Esophagus muscularis mucosa (tissue), 4 donors: ENCODE data around the gene CARD9. TPM values are rescaled to one million over a fixed set of nuclear protein-coding genes. Genes with fewer than 3 reads are reported as not detected.

Experiments used
- DNase-seq: peaks from one replicate; pipeline ENCODE4 v3.0.0-alpha.2; 2017; ENCODE audit errors: extremely low spot score
- H3K27ac ChIP-seq, 4 donors: fragments of 200-600 bp; sonication (generic); replicated peaks in 1 of 4; 1 replicate in 3 of 4; 2 replicates in 1 of 4; pipeline ENCODE4 v1.5.1; 2016 to 2019; ENCODE audit warnings: mild to moderate bottlenecking in 1 of 4
- H3K27me3 ChIP-seq, 4 donors: fragments of 200-600 bp; sonication (generic); one replicate each; pipeline versions ENCODE4 v1.5.1 to v1.6.0; 2016 to 2019
- H3K36me3 ChIP-seq, 4 donors: fragments of 200-600 bp; sonication (generic); one replicate each; pipeline ENCODE4 v1.5.1; 2016 to 2019
- H3K4me1 ChIP-seq, 4 donors: fragments of 200-600 bp; sonication (generic); one replicate each; pipeline ENCODE4 v1.5.1; 2016 to 2019
- H3K4me3 ChIP-seq, 4 donors: fragments of 200-600 bp; sonication (generic); 1 replicate in 2 of 4; 2 replicates in 2 of 4; pipeline ENCODE4 v1.5.1; 2016 to 2019; ENCODE audit warnings: mild to moderate bottlenecking in 4 of 4, moderate library complexity in 1 of 4
- H3K9me3 ChIP-seq, 4 donors: fragments of 200-600 bp; sonication (generic); 1 replicate in 3 of 4; 2 replicates in 1 of 4; pipeline ENCODE4 v1.5.1; 2016 to 2019
- EP300 ChIP-seq: sonication (generic); formaldehyde crosslinking; IDR thresholded peaks from one replicate; pipeline ENCODE4 v1.6.1; 2017; ENCODE audit warnings: antibody characterized with exemption
- POLR2A ChIP-seq: fragments of 450-650 bp; IDR thresholded peaks from one replicate; pipeline ENCODE4 v1.6.1; 2017; ENCODE audit warnings: antibody characterized with exemption, moderate library complexity, mild to moderate bottlenecking, low read depth
- POLR2AphosphoS5 ChIP-seq, 2 donors: sonication (generic); formaldehyde crosslinking; IDR thresholded peaks; one replicate each; pipeline ENCODE4 v1.6.1; 2017; ENCODE audit warnings: antibody characterized with exemption in 2 of 2
- WGBS: methylation state at CpG from one replicate; pipeline ENCODE4 v1.1.5; 2018; 5-methylcytosine and 5-hydroxymethylcytosine counted together
- intact Hi-C: fragments of 100-400 bp; cut with DNase I; formaldehyde crosslinking; loops from one replicate; pipeline ENCODE4 v1.15.1; 2023
- total RNA-seq, 4 donors: library from RNA; depleted of rRNA; stranded (reverse); fragments of >200 nt; gene quantifications; one replicate each; pipeline versions ENCODE4 v1.1.0 to v1.2.1, GENCODE V29; 2016
- TF ChIP-seq, protein P1 (sequence below), 3 experiments: fragments of 200-600 bp in 2 of 3; fragments of 450-650 bp in 1 of 3; sonication (generic) in 2 of 3; IDR thresholded peaks; one replicate each; pipeline ENCODE4 v1.5.1; 2017 to 2019; ENCODE audit warnings: antibody characterized with exemption in 3 of 3, mild to moderate bottlenecking in 2 of 3, moderate library complexity in 1 of 3

Gene CARD9
- total RNA-seq, 4 donors from 2014 or later = 1.2 to 4.2 (median 1.9) TPM

GRCh38 chr9:136347472-136348256, 25.8 kb downstream of the CARD9 start:
- TF ChIP-seq EP300 (no peak), POLR2A (no peak), POLR2AphosphoS5 (IDR thresholded peaks at IDR 0.05) (no peak)
- TF ChIP-seq, protein P1, sequence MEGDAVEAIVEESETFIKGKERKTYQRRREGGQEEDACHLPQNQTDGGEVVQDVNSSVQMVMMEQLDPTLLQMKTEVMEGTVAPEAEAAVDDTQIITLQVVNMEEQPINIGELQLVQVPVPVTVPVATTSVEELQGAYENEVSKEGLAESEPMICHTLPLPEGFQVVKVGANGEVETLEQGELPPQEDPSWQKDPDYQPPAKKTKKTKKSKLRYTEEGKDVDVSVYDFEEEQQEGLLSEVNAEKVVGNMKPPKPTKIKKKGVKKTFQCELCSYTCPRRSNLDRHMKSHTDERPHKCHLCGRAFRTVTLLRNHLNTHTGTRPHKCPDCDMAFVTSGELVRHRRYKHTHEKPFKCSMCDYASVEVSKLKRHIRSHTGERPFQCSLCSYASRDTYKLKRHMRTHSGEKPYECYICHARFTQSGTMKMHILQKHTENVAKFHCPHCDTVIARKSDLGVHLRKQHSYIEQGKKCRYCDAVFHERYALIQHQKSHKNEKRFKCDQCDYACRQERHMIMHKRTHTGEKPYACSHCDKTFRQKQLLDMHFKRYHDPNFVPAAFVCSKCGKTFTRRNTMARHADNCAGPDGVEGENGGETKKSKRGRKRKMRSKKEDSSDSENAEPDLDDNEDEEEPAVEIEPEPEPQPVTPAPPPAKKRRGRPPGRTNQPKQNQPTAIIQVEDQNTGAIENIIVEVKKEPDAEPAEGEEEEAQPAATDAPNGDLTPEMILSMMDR (IDR thresholded peaks at IDR 0.05) = no peak
- no peaks in the 10 kb centered on the region for H3K9me3 ChIP-seq
- intact Hi-C loops = no loop called here
- H3K4me1 ChIP-seq = peaks cover 17 to 37% (median 29%) of the 10 kb centered on the region in 4 donors
- whole genome bisulfite sequencing = 79% methylated on average over 24 of the region's 34 CpGs
- no peak for DNase-seq
- H3K27ac ChIP-seq = no peak overlapping the region
- peaks cover 0 to 25% (median 16%) of the 10 kb centered on the region in 4 donors for H3K36me3 ChIP-seq
- H3K27me3 ChIP-seq = no peaks in the 10 kb centered on the region
- H3K4me3 ChIP-seq = no peak overlapping the region

- Histone ChIP-seq H3K4me1 (peaks cover 23 to 43% (median 35%) of the 10 kb centered on the region in 4 donors), H3K36me3 (peaks cover 0 to 25% (median 16%) of the 10 kb centered on the region in 4 donors), H3K27ac (no peak overlapping the region), H3K27me3 (no peaks in the 10 kb centered on the region), H3K4me3 (no peak overlapping the region), H3K9me3 (no peaks in the 10 kb centered on the region)
- DNase-seq = no peak
- WGBS = 100% methylated on average over 1 of the region's 20 CpGs
- TF ChIP-seq POLR2A (no peak), EP300 (no peak), POLR2AphosphoS5 (IDR thresholded peaks at IDR 0.05) (no peak)
- TF ChIP-seq, protein P1 (IDR thresholded peaks at IDR 0.05) = no peak
- intact Hi-C loops = no loop called here
Observed at GRCh38 chr9:136346927-136347465, 26.5 kb downstream of the CARD9 start.

DNA sequence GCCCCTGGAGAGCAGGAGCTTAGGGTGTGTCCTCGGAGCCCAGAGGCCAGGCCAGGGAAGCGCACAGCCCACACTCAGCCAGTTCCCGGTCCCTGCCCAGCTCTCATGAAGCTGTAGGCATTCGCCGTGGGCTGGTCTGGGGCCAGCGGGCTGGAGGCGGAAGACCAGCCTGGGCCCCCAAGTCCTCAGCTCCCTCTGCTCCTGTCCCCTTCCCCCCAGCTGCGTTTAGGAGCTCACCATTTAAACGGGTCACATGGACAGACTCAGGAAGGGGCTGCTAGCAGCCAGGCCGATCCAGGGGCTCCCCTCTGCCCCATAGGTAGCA, 27.4 kb downstream of the CARD9 start:
- H3K4me3 ChIP-seq = peak overlapping the region; percentile 10 to 37 (median 20)
- no peak for DNase-seq
- H3K9me3 ChIP-seq = no peaks in the 10 kb centered on the region
- intact Hi-C loops = no loop called here
- WGBS = 24% methylated on average over 2 of the region's 10 CpGs
- H3K27me3 ChIP-seq = no peaks in the 10 kb centered on the region
- H3K4me1 ChIP-seq = peaks cover 31 to 52% (median 41%) of the 10 kb centered on the region in 4 donors
- peak overlapping the region in 3 of 4 donors; percentile 41 to 45 (median 45) for H3K27ac ChIP-seq
- peaks cover 0 to 27% (median 17%) of the 10 kb centered on the region in 4 donors for H3K36me3 ChIP-seq
- TF ChIP-seq POLR2AphosphoS5 (IDR thresholded peaks at IDR 0.05) (no peak), EP300 (no peak), POLR2A (no peak)
- TF ChIP-seq, protein P1 (IDR thresholded peaks at IDR 0.05) = no peak

DNA sequence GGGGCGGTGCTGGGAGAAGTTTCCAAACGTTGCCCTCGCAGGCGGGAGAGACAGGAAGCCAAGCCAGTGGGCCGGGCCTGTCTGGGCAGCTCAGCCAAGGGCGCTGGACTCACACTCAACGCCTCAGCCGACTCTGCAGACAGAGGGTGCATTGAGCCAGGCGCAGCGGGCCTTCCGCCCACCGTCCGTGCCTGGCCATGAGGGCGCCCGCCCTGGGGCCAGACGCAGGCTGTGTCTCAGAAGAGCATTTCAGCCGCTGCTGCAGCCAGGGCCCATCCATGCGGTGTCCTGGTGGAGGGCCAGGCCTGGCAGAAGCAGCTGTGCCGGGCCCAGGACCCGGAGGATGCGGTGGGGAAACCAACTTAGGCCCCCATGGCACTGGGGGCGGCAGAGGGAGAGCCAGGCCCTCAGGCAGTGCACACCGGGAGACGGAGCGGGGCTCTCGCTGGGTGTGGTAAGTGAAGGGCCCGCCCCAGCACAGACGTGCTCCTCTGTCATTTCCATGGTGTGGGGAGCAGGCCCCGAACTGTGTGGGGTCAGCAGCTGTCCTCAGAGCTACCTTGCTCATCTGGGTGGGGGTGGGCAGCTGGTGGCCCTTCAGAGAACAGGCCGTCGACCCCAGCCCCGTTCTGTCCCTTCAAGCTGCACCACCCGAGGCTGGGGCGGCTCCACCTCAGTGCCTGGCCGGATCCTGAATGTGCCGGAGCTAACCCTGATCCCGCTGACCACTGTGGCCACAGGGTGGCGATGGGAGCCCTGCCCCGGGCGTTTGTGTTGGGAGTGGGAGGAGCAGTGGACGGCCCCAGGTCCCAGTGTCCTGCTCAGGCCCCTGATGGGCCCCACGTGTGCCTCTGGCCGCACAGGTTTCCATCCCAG, 27.9 kb downstream of the CARD9 start:
- no peak for DNase-seq
- Histone ChIP-seq H3K4me3 (peak overlapping the region; percentile 10 to 37 (median 20)), H3K27ac (peak overlapping the region in 3 of 4 donors; percentile 41 to 50 (median 45)), H3K4me1 (peaks cover 37 to 52% (median 41%) of the 10 kb centered on the region in 4 donors), H3K36me3 (peaks cover 0 to 30% (median 20%) of the 10 kb centered on the region in 4 donors), H3K9me3 (no peaks in the 10 kb centered on the region), H3K27me3 (no peaks in the 10 kb centered on the region)
- intact Hi-C loops = no loop called here
- 46% methylated on average over 26 of the region's 43 CpGs for WGBS
- TF ChIP-seq, protein P1 (IDR thresholded peaks at IDR 0.05) = peak; percentile 28 to 46 (median 31)
- TF ChIP-seq POLR2AphosphoS5 (IDR thresholded peaks at IDR 0.05) (peak in 1 of 2 donors; percentile 13), EP300 (no peak), POLR2A (no peak)
